ENCODE measurements around the gene ZNF697. TPM values are rescaled to one million over a fixed set of nuclear protein-coding genes. Genes with fewer than 3 reads are reported as not detected.

ZNF697 gene
- total RNA-seq, 1 experiment from 2014 or later: 18.0 TPM

DNA sequence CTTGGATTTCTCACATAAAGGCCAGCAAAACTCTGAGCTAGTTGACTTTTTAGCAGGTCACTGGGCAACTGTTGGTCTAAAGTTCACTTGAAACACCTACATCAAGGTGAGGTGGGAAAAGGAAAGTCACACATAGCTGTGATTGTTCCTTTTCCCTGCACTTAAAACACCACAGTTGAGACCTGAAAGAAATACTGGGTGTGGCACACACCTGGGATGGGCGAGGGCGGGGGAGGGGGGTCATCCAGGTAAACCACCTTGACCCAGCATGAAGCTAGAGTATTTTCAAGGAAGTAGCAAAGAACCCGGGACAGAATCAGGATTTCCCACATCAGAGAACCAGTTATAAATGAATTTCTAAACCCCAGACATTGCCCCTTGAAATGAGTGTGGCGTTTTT lies 26.4 kb downstream of the ZNF697 start:
- Mint-ChIP-seq H3K9me3 (no peaks in the 10 kb centered on the region), H3K27me3 (ENCODE audit: low read depth) (no peaks in the 10 kb centered on the region; the same call in 1 of the 2 replicates), H3K27ac (peak overlapping the region; percentile 1; the same call in 1 of the 2 replicates), H3K36me3 (peaks cover 30% of the 10 kb centered on the region), H3K4me1 (peaks cover 41% of the 10 kb centered on the region), H3K4me3 (no peak overlapping the region)
- no peak for TF ChIP-seq ZNF219 (CRISPR knock-in tag; IDR thresholded peaks at IDR 0.05; ENCODE audit: borderline replicate concordance)
- TF ChIP-seq E2F5 (CRISPR knock-in tag; IDR thresholded peaks at IDR 0.05): no peak
- no peak for TF ChIP-seq HMGA2 (CRISPR knock-in tag; IDR thresholded peaks at IDR 0.05)
- no peak for TF ChIP-seq GTF2I (CRISPR knock-in tag; conservative IDR thresholded peaks at IDR 0.05)
- no peak for TF ChIP-seq ZNF396 (CRISPR knock-in tag; IDR thresholded peaks at IDR 0.05; ENCODE audit: borderline replicate concordance)
- TF ChIP-seq, protein P1, sequence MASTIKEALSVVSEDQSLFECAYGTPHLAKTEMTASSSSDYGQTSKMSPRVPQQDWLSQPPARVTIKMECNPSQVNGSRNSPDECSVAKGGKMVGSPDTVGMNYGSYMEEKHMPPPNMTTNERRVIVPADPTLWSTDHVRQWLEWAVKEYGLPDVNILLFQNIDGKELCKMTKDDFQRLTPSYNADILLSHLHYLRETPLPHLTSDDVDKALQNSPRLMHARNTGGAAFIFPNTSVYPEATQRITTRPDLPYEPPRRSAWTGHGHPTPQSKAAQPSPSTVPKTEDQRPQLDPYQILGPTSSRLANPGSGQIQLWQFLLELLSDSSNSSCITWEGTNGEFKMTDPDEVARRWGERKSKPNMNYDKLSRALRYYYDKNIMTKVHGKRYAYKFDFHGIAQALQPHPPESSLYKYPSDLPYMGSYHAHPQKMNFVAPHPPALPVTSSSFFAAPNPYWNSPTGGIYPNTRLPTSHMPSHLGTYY (CRISPR knock-in tag; IDR thresholded peaks at IDR 0.05): no peak
- no peak for TF ChIP-seq TEAD1 (CRISPR knock-in tag; IDR thresholded peaks at IDR 0.05)
- no peak for TF ChIP-seq ATF3 (CRISPR knock-in tag; conservative IDR thresholded peaks at IDR 0.05)
- no peak for TF ChIP-seq SP1 (CRISPR knock-in tag; conservative IDR thresholded peaks at IDR 0.05)
- TF ChIP-seq ATF6 (CRISPR knock-in tag; IDR thresholded peaks at IDR 0.05): no peak
- TF ChIP-seq, protein P2, sequence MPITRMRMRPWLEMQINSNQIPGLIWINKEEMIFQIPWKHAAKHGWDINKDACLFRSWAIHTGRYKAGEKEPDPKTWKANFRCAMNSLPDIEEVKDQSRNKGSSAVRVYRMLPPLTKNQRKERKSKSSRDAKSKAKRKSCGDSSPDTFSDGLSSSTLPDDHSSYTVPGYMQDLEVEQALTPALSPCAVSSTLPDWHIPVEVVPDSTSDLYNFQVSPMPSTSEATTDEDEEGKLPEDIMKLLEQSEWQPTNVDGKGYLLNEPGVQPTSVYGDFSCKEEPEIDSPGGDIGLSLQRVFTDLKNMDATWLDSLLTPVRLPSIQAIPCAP (CRISPR knock-in tag; IDR thresholded peaks at IDR 0.05): no peak
- TF ChIP-seq TCF7 (CRISPR knock-in tag; IDR thresholded peaks at IDR 0.05; ENCODE audit: low read depth): no peak
- TF ChIP-seq, protein P3, sequence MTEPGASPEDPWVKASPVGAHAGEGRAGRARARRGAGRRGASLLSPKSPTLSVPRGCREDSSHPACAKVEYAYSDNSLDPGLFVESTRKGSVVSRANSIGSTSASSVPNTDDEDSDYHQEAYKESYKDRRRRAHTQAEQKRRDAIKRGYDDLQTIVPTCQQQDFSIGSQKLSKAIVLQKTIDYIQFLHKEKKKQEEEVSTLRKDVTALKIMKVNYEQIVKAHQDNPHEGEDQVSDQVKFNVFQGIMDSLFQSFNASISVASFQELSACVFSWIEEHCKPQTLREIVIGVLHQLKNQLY (CRISPR knock-in tag; IDR thresholded peaks at IDR 0.05): no peak
- TF ChIP-seq, protein P4, sequence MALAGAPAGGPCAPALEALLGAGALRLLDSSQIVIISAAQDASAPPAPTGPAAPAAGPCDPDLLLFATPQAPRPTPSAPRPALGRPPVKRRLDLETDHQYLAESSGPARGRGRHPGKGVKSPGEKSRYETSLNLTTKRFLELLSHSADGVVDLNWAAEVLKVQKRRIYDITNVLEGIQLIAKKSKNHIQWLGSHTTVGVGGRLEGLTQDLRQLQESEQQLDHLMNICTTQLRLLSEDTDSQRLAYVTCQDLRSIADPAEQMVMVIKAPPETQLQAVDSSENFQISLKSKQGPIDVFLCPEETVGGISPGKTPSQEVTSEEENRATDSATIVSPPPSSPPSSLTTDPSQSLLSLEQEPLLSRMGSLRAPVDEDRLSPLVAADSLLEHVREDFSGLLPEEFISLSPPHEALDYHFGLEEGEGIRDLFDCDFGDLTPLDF (CRISPR knock-in tag; IDR thresholded peaks at IDR 0.05): no peak
- no peak for TF ChIP-seq USF2 (CRISPR knock-in tag; IDR thresholded peaks at IDR 0.05)
- no peak for TF ChIP-seq PRRX2 (CRISPR knock-in tag; IDR thresholded peaks at IDR 0.05)
- POLR2A ChIA-PET: interaction anchor here (1.0 to 1.4 kb wide), 2 partner anchors 26 to 103 kb away, joined by 4 to 6 read pairs; partner anchors contain the start of gene ZNF697
- no peak for DNase-seq (ENCODE audit: low spot score)
- no peak for ATAC-seq
- CTCF ChIA-PET: interaction anchor here (0.6 to 3.6 kb wide), 6 partner anchors 10 to 54 kb away, joined by 3 to 20 read pairs (median 3); partner anchors contain the start of gene ZNF697
